Fibroblast of skin of right biceps (primary cell): Measurements from ENCODE around the gene TMEM132C.

ENCODE experiments used
- DNase-seq: peaks from one replicate; pipeline ENCODE4 v3.0.0-alpha.2; 2013

The TMEM132C gene

GRCh38 chr12:128734371-128734770, 467.4 kb downstream of the TMEM132C start:
- DNase-seq, result no peak

DNA sequence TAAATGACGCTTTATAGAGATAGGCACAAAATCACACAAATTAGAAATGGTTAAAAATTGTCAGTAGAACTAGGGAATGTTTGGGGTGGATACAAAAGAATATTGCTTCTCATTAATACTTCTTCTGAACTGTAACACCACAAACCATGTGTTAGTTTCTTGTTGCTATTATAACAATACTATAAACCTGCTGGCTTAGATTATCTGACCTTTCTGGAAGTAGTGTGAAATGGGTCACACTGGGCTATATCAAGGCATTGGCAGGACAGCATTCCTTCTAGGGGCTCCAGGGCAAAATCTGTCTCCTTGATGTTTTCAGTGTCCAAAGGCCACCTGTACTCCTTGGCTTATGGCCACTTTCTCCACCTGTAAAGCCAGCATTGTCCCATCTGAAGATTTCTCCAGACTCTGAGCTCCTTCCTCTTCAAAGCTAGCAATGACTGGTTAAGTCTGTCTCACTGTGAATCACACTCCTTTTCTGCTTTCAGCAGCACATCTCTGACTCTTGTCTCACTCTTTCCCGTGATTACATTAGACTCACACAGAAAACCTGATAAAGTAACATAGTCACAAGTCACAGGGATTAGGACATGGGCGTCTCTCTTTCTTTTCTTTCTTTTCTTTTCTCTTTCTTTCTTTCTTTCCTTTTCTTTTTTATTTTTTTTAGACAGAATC, 470.5 kb downstream of the TMEM132C start:
- DNase-seq, result no peak

- no peak for DNase-seq
These were observed 476.9 kb downstream of the TMEM132C start for GRCh38 chr12:128743916-128744315.

- no peak for DNase-seq
These were observed 479.1 kb downstream of the TMEM132C start for GRCh38 chr12:128745772-128746689.

DNA sequence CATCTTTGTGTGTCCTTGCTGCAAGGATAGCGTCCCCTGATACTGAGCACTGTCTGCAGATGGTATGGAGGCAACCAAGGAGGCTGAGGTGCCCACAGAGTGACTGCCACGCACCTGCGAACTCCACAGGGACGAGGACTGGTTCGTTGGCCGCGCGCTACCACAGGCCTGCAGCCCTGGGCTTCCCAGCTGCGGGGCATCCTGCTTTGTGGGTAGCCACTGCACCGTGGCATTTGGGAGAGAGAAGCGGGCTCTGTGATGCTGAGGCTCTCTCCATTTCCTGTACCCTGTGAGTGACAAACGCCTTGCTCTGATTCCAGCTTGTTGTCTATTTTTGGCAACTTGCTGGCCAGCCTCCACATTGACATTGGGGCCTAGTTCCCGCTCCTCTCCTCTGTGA, 480.5 kb downstream of the TMEM132C start:
- no peak for DNase-seq

- DNase-seq, result no peak
These were observed 485.4 kb downstream of the TMEM132C start for GRCh38 chr12:128752386-128752785.

GRCh38 chr12:128753438-128753837, 486.5 kb downstream of the TMEM132C start:
- no peak for DNase-seq

- no peak for DNase-seq
These were observed 487.3 kb downstream of the TMEM132C start for GRCh38 chr12:128754275-128754674.

- no peak for DNase-seq
These were observed 488.6 kb downstream of the TMEM132C start for GRCh38 chr12:128755566-128755965.
